Measurements from ENCODE around the gene SGIP1.
"Not testable (repeated sequence)": the region's sequence is repeated elsewhere in the genome, so short reads cannot be mapped to it uniquely, and the experiment has no call there.

The SGIP1 gene

DNA sequence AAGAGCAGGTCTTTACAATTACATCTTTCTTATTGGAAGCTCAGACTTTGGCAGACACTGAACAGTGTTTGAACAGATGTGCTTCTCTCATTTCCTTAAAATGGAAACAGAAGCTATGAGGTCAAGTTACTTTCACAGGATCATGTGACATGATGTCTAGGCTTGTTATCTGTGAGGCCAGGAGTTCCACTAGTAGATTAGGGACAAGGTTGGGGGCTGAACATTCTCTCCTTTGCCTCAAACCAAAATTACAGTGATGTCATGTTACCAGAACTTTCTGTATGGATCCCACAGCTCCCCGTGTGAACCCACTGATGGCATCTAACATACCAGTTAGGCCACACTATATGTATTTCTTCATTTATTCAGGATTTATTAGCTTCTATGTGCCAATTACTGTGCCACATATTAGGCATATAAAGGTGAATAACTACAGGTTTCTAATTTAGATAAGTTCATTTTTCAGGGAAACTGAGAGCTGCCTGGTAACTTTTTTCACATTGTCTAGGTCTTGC, 224.3 kb downstream of the SGIP1 start:
- DNase-seq (ENCODE audit: low read depth in 2 of 3, low spot score in 2 of 3) = no peak

DNA sequence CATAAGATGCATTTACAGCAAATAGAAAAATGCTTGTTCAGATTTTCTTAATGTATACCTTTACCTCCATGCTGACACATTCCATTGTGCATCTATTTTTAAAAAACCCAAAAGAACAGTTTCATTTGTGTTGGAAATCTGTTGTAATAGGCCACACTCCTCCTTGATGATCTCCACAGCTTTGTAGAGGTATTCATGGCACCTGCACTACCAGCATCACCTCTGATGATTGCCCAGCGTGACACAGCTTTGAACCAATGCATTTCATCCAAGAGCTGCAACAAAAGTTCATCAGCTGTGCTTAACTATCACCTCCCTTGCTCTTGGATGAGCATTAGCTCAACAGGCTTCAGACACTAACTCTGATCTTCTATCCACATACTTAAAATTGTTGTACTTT, 226.6 kb downstream of the SGIP1 start:
- DNase-seq (ENCODE audit: low read depth in 2 of 3, low spot score in 2 of 3) = no peak

DNA sequence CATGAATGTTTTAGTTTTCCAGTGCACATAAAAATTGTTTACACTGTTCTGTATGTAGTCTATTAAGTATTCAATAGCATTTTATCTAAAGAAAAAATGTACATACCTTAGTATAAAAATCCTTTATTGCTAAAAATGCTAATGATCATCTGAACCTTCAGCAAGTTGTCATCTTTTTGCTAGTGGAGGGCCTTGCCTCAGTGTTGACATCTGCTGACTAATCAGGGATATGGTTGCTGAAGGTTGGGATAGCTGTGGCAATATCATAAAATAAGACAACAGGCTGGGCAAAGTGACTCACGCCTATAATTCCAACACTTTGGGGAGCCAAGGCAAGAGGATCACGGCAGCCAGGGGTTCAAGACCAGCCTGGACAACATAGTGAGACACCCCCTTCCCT, 227.3 kb downstream of the SGIP1 start:
- no peak for DNase-seq (ENCODE audit: low read depth in 2 of 3, low spot score in 2 of 3)

DNA sequence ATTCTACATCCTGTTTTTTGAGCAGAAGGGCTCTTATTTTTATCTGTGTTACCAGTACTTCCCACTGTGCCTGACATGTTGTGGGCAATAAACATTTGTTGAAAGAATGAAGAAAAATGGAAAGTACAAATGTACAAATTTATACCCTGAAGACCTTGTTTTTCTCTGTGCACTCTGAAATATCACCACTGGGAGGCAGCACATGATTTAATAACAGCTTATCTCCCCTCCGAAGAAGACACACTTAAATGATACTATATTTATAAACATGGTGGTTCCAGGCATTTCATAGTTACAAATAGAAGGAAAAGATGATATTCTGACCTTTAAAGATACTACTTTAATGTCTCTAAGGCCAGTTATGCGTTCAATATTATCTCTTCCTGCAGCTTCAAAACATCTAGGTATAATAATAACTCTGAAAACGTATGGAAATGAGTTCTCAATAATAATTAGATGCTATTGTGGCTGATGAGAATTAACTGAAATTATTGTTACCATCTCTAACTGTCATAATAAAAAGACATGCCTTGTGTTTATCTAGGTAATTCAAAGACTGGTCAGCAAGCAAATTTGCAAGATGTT, 231.1 kb downstream of the SGIP1 start:
- no peak for DNase-seq (ENCODE audit: low read depth in 2 of 3, low spot score in 2 of 3)

DNA sequence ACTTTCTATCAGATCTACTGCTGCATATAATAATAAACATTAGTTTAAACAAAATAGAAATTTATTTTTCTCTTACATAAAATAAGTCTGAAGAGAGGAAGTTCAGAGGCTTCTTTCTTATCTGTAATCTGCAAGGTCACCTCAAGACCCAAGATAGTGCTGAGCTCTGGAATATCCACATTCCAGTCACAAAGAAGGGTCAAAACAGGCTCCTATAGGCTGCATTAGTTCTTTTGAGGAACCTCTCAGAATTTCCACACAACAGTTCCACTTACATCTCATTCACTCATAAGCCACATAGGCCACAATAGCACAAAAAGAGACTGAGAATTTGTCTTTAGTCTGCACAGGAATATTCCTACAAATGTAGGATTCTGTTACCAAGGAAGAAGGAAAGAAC, 233.7 kb downstream of the SGIP1 start:
- DNase-seq (ENCODE audit: low read depth in 2 of 3, low spot score in 2 of 3) = no peak

DNA sequence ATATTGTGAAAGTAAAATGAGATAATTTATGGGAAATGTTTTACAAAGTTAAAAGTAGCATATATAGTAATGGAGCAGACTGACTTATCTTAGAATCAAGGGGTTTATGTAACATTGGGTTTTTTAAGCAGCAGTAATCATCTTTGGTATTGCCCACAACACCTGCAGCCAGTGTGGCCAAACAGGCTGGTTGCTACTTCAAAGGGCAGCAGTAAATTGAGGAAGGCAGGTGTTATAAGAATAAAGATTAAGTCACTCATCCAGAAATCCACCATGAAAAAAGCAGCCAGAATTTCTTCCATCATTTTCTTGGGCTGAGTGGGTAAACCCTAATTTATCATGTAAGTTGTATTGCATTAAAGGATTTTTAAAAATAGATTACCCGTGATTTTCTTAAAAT, 235.0 kb downstream of the SGIP1 start:
- DNase-seq (ENCODE audit: low read depth in 2 of 3, low spot score in 2 of 3) = no peak

DNA sequence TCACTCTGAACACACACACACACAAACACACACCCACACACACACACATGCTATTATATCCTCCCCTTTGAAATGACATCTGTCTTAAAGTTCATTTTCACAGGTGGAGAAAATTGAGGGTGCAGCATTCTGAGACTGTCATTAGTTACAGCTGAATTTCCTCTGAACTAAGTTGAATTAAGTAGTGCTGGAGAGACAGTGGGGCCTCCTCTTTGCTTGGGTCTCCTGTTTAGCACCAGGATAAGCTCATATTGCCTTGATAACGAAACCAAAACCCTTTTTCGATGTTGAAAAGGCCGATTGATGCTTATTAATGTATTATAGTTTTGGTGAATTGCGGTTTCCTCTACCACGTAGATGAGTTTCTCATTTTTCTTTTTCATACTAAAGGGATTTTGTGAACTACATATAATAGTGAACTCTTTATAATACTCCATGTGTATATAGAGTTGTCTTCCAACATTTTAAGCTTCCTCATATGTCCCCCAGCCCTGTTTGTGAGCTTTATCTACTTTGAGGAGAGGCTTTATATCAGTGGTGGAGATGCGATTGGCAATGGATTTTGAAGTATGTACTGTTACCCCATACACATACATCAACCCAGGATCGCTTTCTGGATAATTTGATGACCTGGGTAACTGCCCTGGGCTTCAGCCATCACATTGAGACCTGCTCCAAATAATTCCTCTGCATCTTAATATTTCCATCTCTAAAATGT, 235.7 kb downstream of the SGIP1 start:
- no peak for DNase-seq (ENCODE audit: low read depth in 2 of 3, low spot score in 2 of 3)

DNA sequence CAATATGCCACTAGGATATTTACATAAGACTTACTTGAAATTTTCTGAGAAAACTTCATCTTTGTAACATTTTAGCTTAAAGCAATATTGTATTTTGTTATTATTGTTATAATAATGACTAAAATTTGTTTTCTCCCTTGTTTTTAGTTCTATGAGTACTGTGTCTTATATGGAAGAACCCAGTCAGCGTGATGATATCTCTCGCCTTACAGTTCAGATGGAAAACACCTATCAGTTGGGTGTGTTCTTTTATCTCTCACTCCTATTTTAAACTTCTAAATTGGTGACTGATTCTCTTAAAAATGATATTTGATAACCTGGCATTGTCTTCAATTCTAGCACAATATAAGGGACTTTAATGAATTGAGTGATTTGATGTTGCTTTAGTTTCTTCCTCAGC, 236.3 kb downstream of the SGIP1 start:
- no peak for DNase-seq (ENCODE audit: low read depth in 2 of 3, low spot score in 2 of 3)

DNA sequence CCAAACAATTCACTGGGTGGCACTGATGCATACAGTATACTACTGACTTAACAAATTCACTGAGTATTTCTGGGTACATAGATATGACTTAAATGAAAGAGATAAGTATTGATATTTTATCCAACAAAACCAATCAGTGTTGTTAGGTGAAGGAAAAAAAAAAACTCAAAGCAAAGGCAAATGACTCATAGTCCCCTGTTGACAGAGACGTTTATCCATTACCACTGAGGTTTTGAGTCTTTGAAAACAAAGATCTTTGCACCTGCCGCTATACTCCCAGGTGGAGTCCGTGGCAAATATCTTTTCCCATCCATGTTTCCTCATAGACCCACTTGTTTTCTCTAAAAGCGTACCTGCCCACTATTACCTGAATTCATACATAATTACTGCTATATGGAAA, 236.7 kb downstream of the SGIP1 start:
- DNase-seq (ENCODE audit: low read depth in 2 of 3, low spot score in 2 of 3) = no peak

DNA sequence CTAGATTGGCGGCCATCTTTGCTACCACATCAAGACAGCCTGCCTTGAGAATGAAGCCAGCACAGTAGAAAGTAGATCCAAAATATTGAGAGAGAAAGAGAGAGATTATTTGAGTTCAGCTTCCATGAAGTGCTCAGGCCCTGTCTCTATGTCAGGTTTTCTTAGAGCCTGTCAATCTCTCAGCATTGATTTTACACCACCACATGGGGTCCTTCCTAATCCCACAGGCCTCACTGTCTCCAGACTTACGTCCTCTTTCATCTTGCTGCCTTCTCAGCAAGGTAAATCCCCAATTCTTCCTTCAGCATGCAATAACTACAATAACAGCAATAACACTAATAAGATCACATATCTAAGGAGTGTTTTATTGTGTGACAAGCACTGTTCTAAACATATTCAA, 239.3 kb downstream of the SGIP1 start:
- no peak for DNase-seq (ENCODE audit: low read depth in 2 of 3, low spot score in 2 of 3)

DNA sequence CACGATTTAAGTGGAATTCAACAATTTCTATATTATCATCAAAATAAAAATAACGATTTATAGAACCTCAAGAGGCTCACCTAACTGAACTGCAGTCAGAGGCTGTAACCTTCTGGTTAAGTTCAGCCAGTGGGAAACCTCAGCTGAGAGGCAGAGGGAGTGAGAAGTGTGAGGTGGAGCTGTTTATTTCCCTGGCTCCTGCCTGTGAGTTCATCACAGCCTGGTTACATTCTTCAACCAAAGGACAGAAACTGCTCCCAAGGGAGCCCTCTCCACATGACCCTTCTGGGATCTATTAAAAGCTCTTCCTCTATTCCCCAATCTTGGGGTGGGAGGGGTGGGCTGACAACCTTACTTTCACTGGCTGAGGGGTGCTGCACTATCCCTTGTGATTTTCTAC, 240.5 kb downstream of the SGIP1 start:
- DNase-seq (ENCODE audit: low read depth in 2 of 3, low spot score in 2 of 3) = no peak

DNA sequence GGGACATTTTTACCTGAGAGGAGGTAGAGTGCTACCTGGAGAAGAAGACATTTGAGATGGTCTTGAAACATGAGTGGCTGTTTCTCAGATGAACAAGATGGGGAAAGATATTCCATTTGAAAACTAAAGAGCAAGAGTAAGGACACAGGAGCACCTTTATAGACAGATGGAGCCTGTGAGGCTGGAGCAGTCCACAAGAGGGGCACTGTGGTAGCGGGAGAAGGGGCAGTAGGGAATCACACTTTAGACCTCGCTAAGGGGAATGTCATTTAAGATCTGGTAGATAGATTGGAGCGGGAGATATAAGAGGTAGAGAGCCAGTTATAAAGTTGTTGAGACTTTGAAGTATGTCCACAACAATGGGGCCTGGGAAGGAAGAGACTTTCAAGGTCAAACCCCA, 241.7 kb downstream of the SGIP1 start:
- DNase-seq (ENCODE audit: low read depth in 2 of 3, low spot score in 2 of 3) = no peak

DNA sequence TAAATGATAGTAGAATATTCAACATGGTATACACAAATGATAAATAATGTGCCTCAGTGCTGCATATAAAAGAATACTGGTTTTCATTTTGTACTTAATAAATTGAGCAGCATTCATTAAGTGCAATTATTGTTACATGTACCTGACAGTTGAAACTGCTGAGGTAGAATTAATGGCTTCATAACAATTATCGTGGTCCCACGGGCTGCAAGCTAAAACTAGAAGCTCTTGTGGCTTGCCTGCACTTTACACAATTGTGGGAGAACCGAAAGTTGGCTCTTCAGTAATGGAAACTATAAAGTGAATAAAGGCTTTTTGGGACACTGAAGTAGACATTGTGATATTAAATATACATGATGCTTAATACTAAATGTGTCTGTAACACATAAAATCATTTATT, 243.9 kb downstream of the SGIP1 start:
- no peak for DNase-seq (ENCODE audit: low read depth in 2 of 3, low spot score in 2 of 3)

DNA sequence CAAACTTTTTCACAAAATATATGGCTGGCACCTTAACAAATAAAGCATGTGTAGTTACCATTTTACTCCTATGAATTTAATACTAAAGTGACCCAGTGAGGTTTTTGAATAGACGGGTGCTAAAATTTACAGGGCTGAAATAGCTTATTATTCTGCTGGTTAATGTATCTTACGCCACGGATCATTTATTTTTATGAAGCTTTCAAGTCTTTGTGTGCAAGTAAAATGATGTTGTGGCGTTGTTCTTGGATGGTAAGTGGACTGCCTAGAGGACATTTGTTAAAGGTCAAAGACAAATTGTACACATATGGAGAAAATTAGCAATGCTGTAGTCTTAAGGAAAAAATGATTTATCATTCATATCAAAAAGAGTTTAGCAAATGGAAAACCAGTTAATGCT, 244.3 kb downstream of the SGIP1 start:
- no peak for DNase-seq (ENCODE audit: low read depth in 2 of 3, low spot score in 2 of 3)

DNA sequence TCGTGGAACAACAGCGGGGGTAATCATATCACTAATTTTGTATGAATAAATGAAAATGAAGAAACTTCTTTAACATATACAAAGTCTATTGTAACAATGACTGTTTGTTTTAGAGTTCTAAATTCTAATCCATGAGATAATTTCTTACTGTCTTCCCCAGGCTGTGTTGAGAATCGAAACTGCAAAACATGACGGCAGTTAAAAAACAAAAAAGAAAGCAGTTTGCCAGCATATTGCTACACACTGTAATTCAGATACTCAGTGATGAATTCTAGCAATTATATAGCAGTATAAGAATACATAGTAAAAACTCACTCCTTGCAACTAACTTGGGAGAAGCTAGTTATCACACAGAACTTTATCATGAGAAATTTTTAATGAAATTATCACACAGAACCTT, 245.0 kb downstream of the SGIP1 start:
- DNase-seq (ENCODE audit: low read depth in 2 of 3, low spot score in 2 of 3) = no peak

DNA sequence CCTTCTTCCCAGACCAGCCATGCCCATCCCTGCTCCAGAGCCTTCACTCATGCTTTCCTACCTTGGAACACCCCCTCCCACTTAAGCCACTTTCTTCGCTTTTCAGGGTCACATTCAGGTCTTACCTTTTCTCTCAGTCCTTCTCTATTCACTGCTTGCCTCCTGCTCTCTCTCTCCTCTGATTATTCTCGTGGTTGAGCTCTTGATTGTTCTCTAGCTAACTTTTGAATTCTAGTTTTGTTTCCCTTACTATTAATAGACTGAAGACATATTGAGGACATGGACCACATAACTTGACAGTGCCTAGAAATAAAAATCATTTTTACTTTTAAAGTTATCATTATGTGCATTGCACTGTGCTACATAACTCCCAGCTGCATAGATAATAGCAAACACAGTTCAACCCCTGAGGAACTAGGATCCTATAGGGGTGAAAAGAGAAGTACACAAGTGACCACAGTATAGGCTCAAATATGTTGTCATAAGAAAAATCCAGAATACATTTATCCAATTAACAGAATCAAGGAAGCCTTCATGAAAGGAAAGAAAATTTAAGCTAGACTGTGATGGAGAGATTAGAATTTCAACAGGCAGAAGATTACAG, 245.6 kb downstream of the SGIP1 start:
- DNase-seq (ENCODE audit: low read depth in 2 of 3, low spot score in 2 of 3) = no peak

DNA sequence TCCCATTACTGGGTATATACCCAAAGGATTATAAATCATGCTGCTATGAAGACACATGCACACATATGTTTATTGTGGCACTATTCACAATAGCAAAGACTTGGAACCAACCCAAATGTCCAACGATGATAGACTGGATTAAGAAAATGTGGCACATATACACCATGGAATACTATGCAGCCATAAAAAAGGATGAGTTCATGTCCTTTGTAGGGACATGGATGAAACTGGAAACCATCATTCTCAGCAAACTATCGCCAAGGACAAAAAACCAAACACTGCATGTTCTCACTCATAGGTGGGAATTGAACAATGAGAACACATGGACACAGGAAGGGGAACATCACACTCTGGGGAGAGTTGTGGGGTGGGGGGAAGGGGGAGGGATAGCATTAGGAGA, 251.8 kb downstream of the SGIP1 start:
- not testable (repeated sequence) for DNase-seq (ENCODE audit: low read depth in 2 of 3, low spot score in 2 of 3)

DNA sequence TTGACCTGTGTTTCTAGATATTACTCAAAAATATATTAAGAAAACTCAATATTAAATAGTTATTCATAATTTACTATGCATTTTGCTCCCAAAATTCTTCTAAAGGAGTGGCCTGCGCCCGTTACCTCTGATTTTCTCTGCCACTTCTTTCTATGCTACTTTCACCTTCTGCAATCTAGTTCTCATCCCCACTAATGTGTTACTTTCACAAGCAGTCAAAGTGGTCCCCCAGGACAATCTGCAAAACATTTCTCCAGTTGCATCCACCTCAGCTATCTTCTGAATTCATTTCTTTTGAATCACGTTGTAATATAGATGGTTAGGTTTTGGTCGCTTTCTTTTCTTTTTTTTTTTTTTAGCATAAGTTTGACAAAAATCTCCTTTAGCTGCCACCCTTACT, 253.7 kb downstream of the SGIP1 start:
- no peak for DNase-seq (ENCODE audit: low read depth in 2 of 3, low spot score in 2 of 3)

DNA sequence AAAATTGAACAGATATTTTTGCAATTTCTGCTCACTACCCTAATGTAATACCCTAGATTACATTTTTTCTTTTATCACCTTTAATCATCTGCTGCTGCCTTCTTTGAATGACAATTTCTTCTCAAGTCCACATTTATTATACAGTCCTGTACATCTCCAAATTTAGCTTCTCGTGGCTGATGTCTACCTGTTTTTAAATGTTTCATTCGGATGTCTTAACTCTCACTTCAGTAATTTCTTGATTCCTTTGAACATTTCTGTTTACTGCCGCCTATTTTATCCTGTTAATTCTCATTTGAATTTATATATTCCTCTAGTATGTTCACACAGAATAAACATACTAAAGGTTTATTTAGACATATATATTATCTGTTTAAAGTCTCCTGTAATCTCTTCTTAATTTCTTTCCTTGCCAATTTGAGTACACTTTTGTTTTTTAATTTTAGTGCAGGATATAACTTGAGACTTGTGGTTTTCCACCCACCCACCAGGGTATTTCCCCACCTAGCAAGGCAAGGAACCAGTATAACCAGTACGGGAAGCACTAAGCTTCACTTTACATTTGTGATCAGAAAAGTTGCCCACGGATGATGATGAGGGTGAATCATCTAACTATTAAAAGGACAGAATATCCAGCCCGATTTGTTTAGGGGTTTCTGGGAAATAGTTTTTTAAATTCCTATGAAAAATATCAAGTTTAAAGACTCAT, 254.4 kb downstream of the SGIP1 start:
- peak in 1 of 3 experiments; percentile 4 for DNase-seq (ENCODE audit: low read depth in 2 of 3, low spot score in 2 of 3)

DNA sequence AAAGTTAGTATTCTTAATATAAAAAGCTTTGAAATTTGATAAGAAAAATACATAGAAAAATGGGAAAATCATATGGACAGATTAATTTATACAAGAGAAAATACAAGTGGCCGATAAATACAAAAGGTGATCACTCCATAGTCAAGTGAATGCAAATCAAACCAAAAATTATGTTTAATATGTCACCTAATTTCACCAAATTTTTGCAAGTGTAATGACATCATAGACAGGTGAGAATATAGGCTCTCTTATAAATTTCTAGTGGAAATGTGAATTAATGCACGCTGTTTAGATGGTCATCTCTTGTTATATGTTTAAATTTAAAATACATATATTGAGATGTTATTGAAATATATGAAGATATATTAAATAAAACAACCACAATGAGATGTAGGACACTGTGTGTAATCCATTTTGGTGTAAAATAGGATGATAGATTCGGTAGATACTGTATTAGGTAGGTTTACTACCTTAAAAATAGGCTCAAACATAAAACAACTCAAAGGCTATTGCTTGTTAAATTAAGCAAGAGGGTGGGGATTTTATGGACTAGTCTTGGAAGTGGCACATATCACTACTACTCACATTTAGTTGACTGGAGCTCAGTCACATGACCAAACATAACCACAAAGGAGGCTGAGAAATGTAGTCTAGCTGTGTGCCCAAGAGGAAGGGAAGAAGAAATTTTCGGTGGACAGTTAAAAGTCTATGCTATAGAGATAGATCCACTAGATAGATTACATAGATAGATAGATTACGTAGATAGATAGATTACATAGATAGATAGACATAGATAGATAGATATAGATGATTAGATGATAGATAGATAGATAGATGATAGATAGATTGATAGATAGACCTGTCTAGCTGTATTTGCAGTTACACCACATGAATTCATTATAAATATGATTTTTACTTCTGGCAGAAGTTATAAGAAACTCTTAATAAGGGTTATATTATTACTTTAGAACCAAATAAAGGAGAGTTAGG, 258.0 kb downstream of the SGIP1 start:
- DNase-seq (ENCODE audit: low read depth in 2 of 3, low spot score in 2 of 3) = no peak

DNA sequence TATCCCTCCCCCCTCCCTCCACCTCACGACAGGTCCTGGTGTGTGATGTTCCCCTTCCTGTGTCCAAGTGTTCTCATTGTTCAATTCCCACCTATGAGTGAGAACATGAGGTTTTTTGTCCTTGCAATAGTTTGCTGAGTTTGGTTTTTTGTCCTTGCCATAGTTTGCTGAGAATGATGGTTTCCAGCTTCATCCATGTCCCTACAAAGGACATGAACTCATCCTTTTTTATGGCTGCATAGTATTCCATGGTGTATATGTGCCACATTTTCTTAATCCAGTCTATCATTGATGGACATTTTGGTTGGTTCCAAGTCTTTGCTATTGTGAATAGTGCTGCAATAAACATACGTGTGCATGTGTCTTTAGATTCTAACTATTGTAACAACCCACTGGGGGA, 261.9 kb downstream of the SGIP1 start:
- DNase-seq (ENCODE audit: low read depth in 2 of 3, low spot score in 2 of 3) = not testable (repeated sequence)
